HG02678 (cell line): ENCODE measurements around the gene NEU1.
"Not testable (repeated sequence)": the region's sequence is repeated elsewhere in the genome, so short reads cannot be mapped to it uniquely, and the experiment has no call there.

Source experiments
- ATAC-seq: cut with Tn5 transposase; IDR thresholded peaks from one replicate; pipeline ENCODE4 v1.9.1; 2021; ENCODE audit warnings: mild to moderate bottlenecking, moderate library complexity; ENCODE audit not compliant: unreplicated experiment

NEU1 gene

GRCh38 chr6:31875877-31876276, 13.3 kb upstream of the NEU1 start:
- ATAC-seq, result no peak

GRCh38 chr6:31874836-31875572, 12.4 kb upstream of the NEU1 start:
- no peak for ATAC-seq

GRCh38 chr6:31874084-31874670, 11.6 kb upstream of the NEU1 start:
- ATAC-seq, result no peak

GRCh38 chr6:31871046-31871659, 8.5 kb upstream of the NEU1 start:
- no peak for ATAC-seq

GRCh38 chr6:31870385-31870921, 7.8 kb upstream of the NEU1 start:
- no peak for ATAC-seq

- ATAC-seq, result no peak
Measured at GRCh38 chr6:31869343-31869742, 6.7 kb upstream of the NEU1 start.

- ATAC-seq, result not testable (repeated sequence)
Measured at GRCh38 chr6:31868658-31868971, 6.0 kb upstream of the NEU1 start.

- ATAC-seq, result no peak
Measured at GRCh38 chr6:31865205-31866118, 2.8 kb upstream of the NEU1 start.

GRCh38 chr6:31864818-31865204, 2.2 kb upstream of the NEU1 start:
- ATAC-seq, result no peak

- ATAC-seq, result not testable (repeated sequence)
Measured at GRCh38 chr6:31864123-31864562, 1.5 kb upstream of the NEU1 start.

GRCh38 chr6:31861919-31862343, 690 bp downstream of the NEU1 start:
- ATAC-seq, result no peak

GRCh38 chr6:31861150-31861549, 1.5 kb downstream of the NEU1 start:
- ATAC-seq, result no peak

- ATAC-seq, result no peak
Measured at GRCh38 chr6:31860349-31860748, 2.3 kb downstream of the NEU1 start.

- ATAC-seq, result no peak
Measured at GRCh38 chr6:31859923-31860322, 2.7 kb downstream of the NEU1 start.

- ATAC-seq, result no peak
Measured at GRCh38 chr6:31858707-31859106, 3.9 kb downstream of the NEU1 start.

- not testable (repeated sequence) for ATAC-seq
Measured at GRCh38 chr6:31857774-31858173, 4.8 kb downstream of the NEU1 start.

- ATAC-seq, result not testable (repeated sequence)
Measured at GRCh38 chr6:31851980-31852718, 10.5 kb downstream of the NEU1 start.

- ATAC-seq, result no peak
Measured at GRCh38 chr6:31851485-31851832, 11.2 kb downstream of the NEU1 start.

GRCh38 chr6:31850765-31851484, 11.7 kb downstream of the NEU1 start:
- ATAC-seq, result no peak
